Medulla oblongata (tissue), 1 donor: ENCODE results near the gene LMAN2L.

Experiments
- DNase-seq: peaks from one replicate; pipeline ENCODE4 v3.0.0-alpha.2; 2015; ENCODE audit errors: extremely low spot score

The LMAN2L gene

GRCh38 chr2:96760036-96760985, 20.4 kb upstream of the LMAN2L start, which contains the start of gene CNNM4:
TSS of gene CNNM4 (plus strand) at chr2:96760902. CDS start at chr2:96761000, 98 bp downstream.
- peak; percentile 95 for DNase-seq

DNA sequence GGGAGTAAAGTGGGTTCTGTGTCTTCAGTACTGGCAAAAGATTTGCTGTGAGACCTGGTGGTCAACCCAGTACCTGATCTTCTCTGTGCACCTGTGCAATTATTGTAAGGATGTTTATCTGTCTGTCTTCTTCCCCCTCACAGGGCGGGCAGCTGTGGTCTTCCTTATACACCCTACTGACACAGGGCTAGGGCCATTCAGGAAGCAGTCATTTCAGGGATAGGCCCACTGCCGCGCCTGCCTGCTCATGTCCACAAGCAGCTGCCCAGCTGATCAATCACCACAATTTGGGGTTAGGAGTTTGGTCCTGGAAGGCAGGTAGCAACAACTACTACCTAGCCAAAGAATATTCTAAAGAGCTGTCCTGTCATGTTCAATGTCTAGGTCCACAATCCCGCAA, 19.7 kb upstream of the LMAN2L start:
- DNase-seq, result no peak

- no peak for DNase-seq
Measured at GRCh38 chr2:96758987-96759386, 19.1 kb upstream of the LMAN2L start.

DNA sequence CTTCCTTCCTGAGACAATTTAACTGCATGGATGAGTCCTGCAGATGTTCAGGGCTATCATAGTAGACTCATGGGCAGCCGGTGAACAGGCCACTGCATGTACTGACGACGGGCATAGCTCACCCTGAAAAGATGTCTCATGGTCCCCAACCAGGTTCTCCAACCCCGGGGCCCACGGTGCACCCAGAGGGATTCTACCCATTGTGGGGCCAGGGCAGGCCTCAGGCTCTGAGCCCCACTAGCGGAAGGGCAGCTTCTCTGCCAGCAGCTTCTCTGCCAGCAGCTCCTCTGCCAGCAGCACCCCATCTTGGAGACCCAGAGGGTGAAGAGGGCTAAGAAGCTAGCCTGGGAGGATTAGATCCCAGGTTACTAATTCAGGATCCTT, 17.6 kb upstream of the LMAN2L start:
- DNase-seq, result no peak

DNA sequence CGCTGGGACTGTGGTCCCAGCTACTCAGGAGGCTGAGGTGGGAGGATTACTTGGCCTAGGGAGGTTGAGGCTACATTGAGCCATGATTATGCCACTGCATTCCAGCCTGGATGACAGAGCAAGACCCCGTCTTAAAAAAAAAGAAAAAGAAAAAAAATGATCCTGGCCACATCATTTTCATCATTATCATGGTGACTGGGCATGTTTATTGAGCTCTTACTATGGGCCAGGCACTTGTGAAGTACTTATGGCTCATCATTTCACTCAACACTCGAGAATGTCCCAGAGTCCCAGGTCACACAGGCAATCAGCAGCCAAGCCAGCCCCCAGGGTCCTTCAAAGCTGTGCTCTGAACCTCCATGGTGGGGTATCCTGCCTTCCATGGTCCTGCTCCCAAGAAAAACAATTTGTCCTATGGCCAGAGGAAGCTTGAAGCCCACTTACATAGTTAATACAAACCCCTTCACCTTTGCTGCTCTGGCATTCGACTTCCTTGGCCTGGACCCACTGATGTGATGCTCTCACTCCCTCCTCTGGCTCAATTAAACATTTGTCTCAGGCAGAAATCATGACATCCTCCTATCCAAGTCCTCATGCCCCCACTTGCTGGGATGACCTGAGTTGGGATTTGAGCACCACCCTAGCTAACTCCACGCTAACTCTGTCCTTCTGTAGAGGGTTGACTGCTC, 17.1 kb upstream of the LMAN2L start:
- no peak for DNase-seq

GRCh38 chr2:96754317-96754716, 14.5 kb upstream of the LMAN2L start:
- no peak for DNase-seq

GRCh38 chr2:96753661-96754282, 13.9 kb upstream of the LMAN2L start:
- no peak for DNase-seq

DNA sequence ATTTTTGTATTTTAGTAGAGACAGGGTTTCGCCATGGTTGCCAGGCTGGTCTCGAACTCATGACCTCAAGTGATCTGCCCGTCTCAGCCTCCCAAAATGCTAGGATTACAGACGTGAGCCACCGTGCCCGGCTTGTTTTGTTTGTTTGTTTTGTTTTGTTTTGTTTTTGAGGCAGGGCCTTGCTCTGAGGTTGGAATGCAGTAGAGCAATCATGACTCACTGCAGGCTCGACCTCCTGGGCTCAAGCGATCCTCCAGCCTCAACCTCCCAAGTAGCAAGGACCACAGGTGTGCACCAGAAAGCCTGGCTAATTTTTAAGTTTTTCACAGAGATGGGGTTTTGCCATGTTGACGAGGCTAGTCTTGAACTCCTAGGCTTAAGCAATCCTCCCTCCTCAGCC, 11.9 kb upstream of the LMAN2L start:
- DNase-seq, result no peak

- no peak for DNase-seq
Measured at GRCh38 chr2:96747061-96747617, 7.3 kb upstream of the LMAN2L start.

GRCh38 chr2:96739076-96739632, 710 bp downstream of the LMAN2L start:
- no peak for DNase-seq

- DNase-seq, result no peak
Measured at GRCh38 chr2:96737831-96738230, 2.0 kb downstream of the LMAN2L start.

DNA sequence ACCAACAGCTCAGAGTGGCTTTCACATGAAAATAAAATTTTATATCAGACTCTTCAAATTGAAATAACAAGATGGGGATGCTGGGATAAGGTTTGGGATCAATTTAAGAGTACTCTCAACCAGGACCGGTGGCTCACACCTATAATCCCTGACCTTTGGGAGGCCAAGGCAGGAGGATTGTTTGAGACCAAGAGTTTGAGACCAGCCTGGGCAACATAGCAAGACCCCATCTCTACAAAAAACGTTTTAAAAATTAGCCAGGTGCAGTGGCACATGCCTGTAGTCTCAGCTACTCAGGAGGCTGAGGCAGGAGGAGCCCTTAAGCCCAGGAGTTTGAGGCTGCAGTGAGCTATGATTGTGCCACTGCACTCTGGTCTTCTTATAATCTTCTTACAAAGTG, 2.6 kb downstream of the LMAN2L start:
- DNase-seq, result no peak

GRCh38 chr2:96734880-96735583, 4.8 kb downstream of the LMAN2L start:
- DNase-seq, result peak; percentile 45

DNA sequence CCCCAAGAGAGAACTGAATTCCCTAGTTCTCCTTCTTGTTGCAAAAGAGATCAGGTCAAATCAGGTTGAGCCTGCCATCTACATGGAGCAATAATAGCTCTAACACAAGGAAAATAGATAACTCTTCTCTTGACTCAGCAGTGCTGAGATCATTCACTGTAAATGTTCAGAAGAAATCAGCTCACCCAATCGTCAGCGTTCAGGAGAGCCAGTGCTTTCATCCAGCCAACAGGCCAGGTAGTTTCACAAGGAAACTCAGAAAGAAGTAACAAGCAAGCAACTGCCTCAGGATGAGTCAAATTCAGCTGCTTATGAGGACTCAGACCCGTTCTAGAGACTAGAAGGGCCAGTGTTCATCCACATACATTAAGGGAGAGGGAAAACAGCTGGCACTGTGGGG, 5.9 kb downstream of the LMAN2L start:
- DNase-seq, result no peak

GRCh38 chr2:96730212-96730611, 9.7 kb downstream of the LMAN2L start:
- no peak for DNase-seq

- no peak for DNase-seq
Measured at GRCh38 chr2:96729748-96730147, 10.1 kb downstream of the LMAN2L start.

GRCh38 chr2:96727431-96727830, 12.4 kb downstream of the LMAN2L start:
- DNase-seq, result no peak

DNA sequence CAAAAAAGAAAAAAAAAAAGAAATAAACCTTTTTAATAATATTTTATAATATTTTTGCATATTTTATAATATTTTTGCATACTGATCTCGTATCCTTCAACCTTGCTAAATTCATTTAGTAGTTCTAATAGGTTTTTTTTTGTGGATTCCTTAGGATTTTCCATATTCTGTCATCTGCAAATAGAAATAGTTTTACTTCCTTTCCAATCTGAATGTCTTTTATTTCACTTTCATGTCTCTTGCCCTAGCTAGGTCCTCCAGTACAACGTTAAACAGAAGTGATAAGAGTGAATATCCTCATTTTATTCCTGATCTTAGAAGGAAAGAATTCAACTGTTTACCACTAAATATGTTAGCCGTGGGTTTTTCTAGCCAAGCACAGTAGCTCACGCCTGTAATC, 13.7 kb downstream of the LMAN2L start:
- no peak for DNase-seq

DNA sequence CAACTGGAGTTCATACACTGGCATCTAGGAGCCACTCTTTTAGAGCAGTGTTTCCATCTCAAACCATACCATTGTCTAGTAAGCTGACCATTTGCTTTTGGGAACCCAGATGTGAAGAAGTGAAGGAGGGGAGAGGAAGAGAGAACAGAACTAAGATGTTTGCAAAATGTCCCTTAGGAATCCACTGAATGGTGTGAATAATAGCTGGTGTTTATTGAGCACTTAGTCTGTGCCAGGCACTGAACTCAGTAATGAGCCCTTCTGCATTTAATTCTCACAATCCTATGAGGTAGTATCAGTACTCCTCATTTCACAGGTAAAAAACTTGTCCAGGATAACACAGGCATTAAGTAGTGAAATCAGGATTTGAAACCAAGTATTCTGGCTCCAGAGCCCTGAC, 23.5 kb downstream of the LMAN2L start:
- no peak for DNase-seq

DNA sequence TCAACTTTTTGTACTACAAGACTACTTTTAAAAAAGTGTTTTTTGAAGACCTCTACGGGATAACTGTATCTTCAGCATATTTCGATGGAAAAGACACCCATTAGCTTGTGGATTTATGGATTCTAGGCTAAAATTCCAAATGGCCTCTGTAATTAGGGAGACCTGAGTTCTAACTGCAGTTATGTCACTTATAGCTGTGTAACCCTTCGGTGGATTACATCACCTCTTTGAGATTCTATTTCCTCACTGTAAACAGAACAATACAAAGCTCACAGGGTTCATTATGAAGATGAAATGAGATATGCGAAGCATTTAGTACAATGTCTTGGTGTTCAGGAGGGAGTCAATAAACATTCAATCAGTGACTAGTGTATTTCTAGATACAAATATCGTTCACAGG, 24.2 kb downstream of the LMAN2L start:
- no peak for DNase-seq

DNA sequence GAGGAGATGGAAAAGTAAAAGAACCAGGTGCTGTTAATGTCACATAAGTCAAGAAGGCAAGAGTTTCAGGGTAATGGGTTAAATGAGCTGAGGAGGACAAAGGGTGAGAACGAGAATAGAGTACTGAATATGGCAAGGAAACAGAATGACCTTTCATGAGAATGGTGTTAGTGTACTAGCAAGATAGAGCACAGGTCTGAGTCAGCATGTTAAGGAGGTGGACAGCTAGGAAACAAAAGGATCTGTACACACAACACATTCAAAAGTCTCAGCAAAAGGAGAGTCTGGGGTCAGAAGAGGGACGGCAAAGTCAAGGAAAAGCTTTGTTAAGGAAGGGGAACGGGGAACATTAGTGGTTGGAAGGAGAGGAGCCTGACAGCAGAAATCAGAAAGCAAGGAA, 28.9 kb downstream of the LMAN2L start:
- DNase-seq, result no peak
